ENCODE data around the gene SMIM35.

Gene SMIM35

GRCh38 chr11:118088531-118088930 lies 1.8 kb upstream of the SMIM35 start:
- H3K27ac ChIP-seq (ENCODE audit: low read length): no peak overlapping the region
- peaks cover 16% of the 10 kb centered on the region; the same call in 1 of the 2 replicates for H3K9me3 ChIP-seq (ENCODE audit: insufficient read depth, low read length)
- H3K79me2 ChIP-seq (ENCODE audit: low read length): no peaks in the 10 kb centered on the region
- H4K20me1 ChIP-seq (ENCODE audit: insufficient read depth, low read length): no peaks in the 10 kb centered on the region
- H3K36me3 ChIP-seq (replicated peaks; ENCODE audit: low read depth, low read length): peaks cover 4% of the 10 kb centered on the region
- no peaks in the 10 kb centered on the region for H3K4me1 ChIP-seq (ENCODE audit: low read length)
- H2AFZ ChIP-seq (ENCODE audit: low read depth, low read length): no peak overlapping the region
- H3K27me3 ChIP-seq (ENCODE audit: low read depth, low read length): no peaks in the 10 kb centered on the region
- TF ChIP-seq CTCF (IDR thresholded peaks at IDR 0.05; ENCODE audit: low read depth, low read length): no peak
- no peak for TF ChIP-seq EZH2phosphoT487 (IDR thresholded peaks at IDR 0.05; ENCODE audit: low read depth)
- H3K4me3 ChIP-seq (ENCODE audit: low read length): no peak overlapping the region
- no peak overlapping the region for H3K9ac ChIP-seq (ENCODE audit: low read length)
- no peak overlapping the region for H3K4me2 ChIP-seq (ENCODE audit: low read length)

- Histone ChIP-seq H4K20me1 (ENCODE audit: insufficient read depth, low read length) (no peaks in the 10 kb centered on the region), H3K27me3 (ENCODE audit: low read depth, low read length) (no peaks in the 10 kb centered on the region), H3K27ac (ENCODE audit: low read length) (no peak overlapping the region), H3K4me3 (ENCODE audit: low read length) (no peak overlapping the region), H3K4me1 (ENCODE audit: low read length) (no peaks in the 10 kb centered on the region), H3K36me3 (replicated peaks; ENCODE audit: low read depth, low read length) (peaks cover 4% of the 10 kb centered on the region), H3K9ac (ENCODE audit: low read length) (no peak overlapping the region), H3K9me3 (ENCODE audit: insufficient read depth, low read length) (peaks cover 16% of the 10 kb centered on the region; the same call in 1 of the 2 replicates), H3K79me2 (ENCODE audit: low read length) (no peaks in the 10 kb centered on the region), H2AFZ (ENCODE audit: low read depth, low read length) (no peak overlapping the region), H3K4me2 (ENCODE audit: low read length) (no peak overlapping the region)
- no peak for TF ChIP-seq EZH2phosphoT487 (IDR thresholded peaks at IDR 0.05; ENCODE audit: low read depth)
Observed at GRCh38 chr11:118087931-118088330, 1.2 kb upstream of the SMIM35 start.

- no peak for TF ChIP-seq CTCF (IDR thresholded peaks at IDR 0.05; ENCODE audit: low read depth, low read length)
- no peak for TF ChIP-seq EZH2phosphoT487 (IDR thresholded peaks at IDR 0.05; ENCODE audit: low read depth)
Observed at GRCh38 chr11:118084656-118085055, 2.1 kb downstream of the SMIM35 start.

GRCh38 chr11:118084247-118084646 lies 2.5 kb downstream of the SMIM35 start:
- Histone ChIP-seq H3K79me2 (ENCODE audit: low read length) (no peaks in the 10 kb centered on the region), H3K27ac (ENCODE audit: low read length) (no peak overlapping the region), H3K9ac (ENCODE audit: low read length) (no peak overlapping the region), H3K4me2 (ENCODE audit: low read length) (no peak overlapping the region), H3K4me1 (ENCODE audit: low read length) (no peaks in the 10 kb centered on the region), H2AFZ (ENCODE audit: low read depth, low read length) (no peak overlapping the region), H3K27me3 (ENCODE audit: low read depth, low read length) (no peaks in the 10 kb centered on the region; the same call in 1 of the 2 replicates), H4K20me1 (ENCODE audit: insufficient read depth, low read length) (no peaks in the 10 kb centered on the region), H3K36me3 (replicated peaks; ENCODE audit: low read depth, low read length) (peaks cover 4% of the 10 kb centered on the region), H3K4me3 (ENCODE audit: low read length) (no peak overlapping the region), H3K9me3 (ENCODE audit: insufficient read depth, low read length) (peaks cover 16% of the 10 kb centered on the region; the same call in 1 of the 2 replicates)
- TF ChIP-seq CTCF (IDR thresholded peaks at IDR 0.05; ENCODE audit: low read depth, low read length): no peak
- TF ChIP-seq EZH2phosphoT487 (IDR thresholded peaks at IDR 0.05; ENCODE audit: low read depth): no peak

More at GRCh38 chr11:118084656-118085055, 2.1 kb downstream of the SMIM35 start:
- Histone ChIP-seq H3K79me2 (ENCODE audit: low read length) (no peaks in the 10 kb centered on the region), H3K27ac (ENCODE audit: low read length) (no peak overlapping the region), H2AFZ (ENCODE audit: low read depth, low read length) (no peak overlapping the region), H3K9ac (ENCODE audit: low read length) (no peak overlapping the region), H3K4me1 (ENCODE audit: low read length) (no peaks in the 10 kb centered on the region), H3K9me3 (ENCODE audit: insufficient read depth, low read length) (peaks cover 16% of the 10 kb centered on the region; the same call in 1 of the 2 replicates), H3K4me3 (ENCODE audit: low read length) (no peak overlapping the region), H3K36me3 (replicated peaks; ENCODE audit: low read depth, low read length) (peaks cover 4% of the 10 kb centered on the region), H4K20me1 (ENCODE audit: insufficient read depth, low read length) (no peaks in the 10 kb centered on the region), H3K4me2 (ENCODE audit: low read length) (no peak overlapping the region), H3K27me3 (ENCODE audit: low read depth, low read length) (no peaks in the 10 kb centered on the region)
